Activated T-helper 1 cell treated with Interleukin-2 at 50 U/mL for 16 hours (primary cell): ENCODE data around the gene INCA1.

Experiments used
- DNase-seq: peaks from one replicate; pipeline ENCODE4 v3.0.0-alpha.2; 2020; ENCODE audit warnings: low read depth

Gene INCA1

DNA sequence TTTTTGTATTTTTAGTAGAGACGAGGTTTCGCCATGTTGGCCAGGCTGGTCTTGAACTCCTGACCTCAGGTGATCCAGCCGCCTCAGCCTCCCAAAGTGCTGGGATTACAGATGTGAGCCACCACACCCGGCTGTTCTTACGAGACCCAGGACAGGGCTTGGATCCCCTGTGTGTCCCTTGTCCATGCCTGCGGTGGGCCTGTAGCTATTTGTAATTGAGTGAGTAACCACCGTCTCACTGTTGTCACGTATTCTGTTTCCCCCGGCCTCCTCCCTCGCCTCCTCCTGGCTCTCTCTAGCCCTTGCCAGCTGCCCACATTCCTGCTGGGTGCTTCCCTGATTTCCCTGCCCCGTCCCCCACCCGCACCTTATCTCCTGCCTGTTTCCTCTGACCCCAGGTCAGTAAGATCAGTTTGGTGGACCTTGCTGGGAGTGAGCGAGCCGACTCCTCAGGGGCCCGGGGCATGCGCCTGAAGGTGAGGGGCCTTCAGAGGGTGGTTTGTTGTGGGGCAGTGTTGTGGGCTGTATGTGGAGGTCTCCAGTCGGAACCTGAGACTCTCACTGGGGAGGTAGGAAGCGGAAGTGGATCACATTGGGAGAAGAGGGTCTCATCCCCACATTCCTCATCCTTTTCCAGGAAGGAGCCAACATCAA lies 6.0 kb upstream of the INCA1 start:
- no peak for DNase-seq

DNA sequence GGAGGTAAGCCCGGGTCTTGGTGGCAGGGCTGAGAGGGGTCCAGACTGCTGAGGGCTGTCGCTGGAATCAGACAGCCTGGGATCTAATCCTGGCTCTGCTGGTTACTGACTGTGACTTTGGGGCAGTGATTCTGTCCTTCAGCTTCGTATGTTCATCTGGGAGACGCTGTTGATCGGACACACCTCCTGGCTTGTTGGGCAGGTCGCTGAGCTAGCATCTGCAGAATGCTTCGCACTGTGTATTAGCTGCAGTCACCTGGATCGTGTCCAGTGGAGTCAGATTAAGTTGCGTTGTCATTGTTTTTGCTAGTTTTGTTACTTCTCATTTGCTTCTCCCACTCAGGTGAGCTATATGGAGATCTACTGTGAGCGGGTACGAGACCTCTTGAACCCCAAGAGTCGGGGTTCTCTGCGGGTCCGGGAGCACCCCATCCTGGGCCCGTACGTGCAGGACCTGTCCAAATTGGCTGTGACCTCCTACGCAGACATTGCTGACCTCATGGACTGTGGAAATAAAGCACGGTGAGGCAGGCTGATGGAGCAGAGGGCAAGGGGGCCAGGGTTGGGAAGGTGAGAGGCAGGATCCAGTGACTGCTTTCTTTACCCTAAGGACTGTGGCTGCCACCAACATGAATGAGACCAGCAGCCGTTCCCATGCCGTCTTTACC lies 4.9 kb upstream of the INCA1 start:
- no peak for DNase-seq

DNA sequence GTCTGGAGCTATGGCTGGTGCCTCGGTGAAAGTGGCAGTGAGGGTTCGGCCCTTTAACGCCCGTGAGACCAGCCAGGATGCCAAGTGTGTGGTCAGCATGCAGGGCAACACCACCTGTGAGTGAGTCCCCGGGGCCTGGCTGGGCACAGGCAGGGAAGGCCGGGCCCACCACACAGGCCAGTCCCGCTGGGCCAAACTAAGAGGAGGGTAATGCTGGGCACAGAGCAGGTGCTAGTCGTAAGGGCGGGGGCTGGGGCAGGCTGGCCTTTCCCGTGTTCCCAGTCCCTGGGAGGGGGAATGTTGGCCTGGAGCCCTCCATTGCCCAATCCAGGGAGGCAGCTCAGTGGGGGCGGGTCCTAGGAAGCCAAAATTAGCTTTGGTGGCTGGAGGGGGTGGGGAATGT lies 2.9 kb upstream of the INCA1 start:
- DNase-seq = no peak

DNA sequence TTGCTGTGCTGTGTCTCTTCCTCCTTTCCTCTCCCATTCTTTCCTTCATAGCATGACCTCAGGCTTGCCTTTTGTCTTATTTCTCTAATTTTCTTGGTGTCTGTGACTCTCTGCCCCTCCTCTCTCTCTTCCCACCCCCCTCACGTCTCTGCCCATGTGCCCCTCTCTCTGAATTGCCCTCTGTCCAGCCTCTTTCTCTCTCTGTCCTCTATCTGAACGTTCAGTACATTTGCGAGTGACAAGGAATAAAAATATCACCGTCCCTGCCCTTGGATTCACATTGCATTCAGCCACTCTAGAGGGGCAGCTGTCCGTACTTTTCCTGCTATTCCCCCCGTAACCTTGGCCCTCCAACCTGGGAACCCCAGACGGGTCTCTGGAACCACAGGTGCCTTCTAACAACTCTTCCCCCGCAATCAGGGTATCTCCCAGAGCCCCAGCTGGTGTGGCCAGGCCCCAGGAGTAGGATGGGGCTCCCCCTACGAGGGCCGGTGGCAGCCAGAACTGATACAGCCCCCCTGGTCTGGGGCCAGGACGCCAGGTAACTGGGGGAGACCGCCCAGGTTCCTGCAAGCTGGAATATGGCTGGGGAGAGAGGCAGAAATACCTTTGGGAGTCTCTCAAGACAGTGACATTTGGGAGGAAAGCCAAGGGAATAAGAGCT lies 2.2 kb upstream of the INCA1 start:
- DNase-seq = no peak

DNA sequence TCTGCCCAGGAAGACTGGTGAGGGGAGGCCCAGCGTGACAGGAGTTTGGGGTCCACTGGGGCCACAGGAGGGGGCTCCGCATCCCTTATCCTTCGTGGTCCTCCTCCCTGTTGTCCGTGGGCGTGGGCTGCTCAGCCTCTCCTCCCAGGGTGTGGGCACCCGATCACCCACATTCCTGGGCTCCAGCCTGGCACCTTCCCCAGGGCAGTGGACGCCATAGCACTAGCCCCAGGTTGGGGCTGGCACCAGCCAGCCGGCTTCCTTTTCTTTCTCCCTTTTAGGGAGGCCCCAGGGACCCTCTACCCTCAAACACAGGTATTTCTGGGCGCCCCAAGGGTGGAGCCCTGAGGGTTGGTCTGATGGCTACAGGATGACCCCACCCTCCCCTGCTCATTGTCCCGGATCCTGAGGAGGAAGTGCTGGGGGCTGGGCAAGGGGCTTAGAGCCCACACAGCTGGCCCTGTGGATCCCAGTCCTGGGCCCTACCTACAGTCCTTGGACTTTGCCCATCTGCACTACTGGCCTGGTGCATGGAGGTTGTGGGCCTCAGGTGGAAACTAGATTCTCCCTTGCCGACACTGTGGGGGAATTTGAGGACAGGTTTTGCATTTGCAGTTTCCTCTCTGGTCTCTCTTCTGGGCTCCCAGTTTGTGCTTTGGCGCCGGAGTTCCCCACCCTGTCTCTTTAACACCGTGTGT lies 1.6 kb upstream of the INCA1 start:
- no peak for DNase-seq

DNA sequence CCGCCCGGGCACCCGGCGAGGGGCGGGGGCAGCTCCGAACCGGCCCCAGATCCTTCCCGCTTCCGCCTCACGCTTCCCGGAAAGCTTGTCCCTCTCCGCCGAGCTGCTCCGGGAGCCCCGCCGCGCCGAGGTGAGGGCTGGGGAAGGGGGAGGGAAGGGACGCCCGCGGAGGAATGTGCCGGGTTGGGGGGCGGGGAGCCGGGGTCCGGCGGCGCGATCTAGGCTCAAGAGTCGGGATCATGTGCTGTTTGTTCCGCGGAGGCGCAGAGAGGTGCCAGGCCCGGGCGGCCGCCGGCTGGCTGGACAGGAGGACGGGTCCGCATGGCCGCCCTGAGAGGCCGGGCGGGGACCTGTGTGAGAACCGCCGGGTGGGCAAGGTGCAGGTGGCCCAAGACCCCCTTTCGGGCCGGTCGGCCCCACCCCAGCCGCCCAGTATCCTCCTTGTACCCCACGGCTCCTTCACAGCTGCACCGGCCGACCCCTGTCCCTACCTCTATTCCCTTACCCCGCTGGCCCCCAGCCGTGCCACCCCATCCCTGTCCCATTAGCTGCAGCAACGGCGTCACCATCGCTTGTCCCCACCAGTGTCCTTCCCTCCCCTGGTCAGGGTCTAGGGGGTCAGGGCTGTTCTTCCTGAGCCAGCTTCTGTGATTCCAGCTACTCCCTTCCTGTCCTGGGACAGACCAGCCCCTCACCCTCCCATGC lies 857 bp upstream of the INCA1 start:
- no peak for DNase-seq

DNA sequence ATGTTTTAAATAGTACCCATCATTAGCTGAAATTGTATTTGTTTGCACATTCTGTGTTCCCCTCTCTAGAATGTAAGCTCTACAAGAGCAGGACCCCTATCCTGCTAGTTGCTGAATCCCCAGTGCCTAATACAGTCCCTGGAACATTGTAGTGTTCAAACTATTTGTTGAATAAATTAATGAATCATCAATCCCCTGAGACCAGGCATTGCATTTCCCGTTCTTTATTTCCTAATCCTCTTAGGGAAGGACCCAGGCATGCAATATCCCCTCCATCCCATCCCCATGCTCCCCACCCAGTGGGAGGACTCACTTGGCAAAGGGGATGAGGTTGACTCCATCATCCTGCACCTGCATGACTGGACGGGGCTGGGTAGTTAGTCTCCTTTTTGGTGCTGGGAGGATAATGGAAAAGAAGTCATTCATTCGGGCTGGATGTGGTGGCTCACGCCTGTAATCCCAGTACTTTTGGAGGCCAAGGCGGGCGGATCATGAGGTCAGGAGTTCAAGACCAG lies 3.2 kb downstream of the INCA1 start:
- DNase-seq = no peak

DNA sequence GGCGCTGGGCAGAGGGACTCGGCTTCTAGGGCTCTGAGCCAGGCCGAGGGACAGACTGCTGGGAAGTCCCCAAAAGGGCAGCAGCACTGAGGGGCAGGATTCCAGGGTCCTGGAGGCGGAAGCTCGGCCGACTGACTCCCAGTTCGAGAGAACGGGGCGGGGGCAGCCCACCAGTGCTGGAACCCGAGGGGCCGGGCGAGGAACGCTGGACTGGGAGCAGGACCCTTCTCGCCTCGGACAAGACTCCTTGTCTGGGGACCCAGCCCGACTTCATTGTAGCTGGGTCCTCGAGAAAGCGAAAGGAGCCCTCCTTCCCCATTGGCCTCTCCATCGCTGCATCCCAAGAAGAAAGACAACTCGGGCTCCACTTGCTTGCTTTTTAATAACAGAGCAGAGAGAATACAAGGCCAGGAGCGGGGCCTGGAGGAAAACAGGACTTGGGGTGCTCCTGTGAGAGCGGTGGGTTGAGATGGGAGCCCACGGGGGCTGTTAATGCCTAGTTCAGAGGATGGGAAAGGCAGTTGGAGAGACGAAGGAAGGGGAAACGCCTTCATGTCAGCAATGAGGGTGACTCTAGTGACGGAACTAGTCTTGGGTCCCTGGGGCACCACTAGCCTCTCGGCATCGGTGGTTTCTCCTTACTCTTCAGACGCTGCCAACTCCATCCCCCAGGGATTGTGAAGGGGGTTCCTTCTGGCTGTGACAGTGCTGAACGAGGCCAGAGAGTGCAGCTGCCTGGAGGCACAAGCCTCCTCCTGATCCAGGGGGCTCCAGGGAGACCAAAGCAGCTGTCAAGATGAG lies 9.4 kb downstream of the INCA1 start:
- DNase-seq = no peak

DNA sequence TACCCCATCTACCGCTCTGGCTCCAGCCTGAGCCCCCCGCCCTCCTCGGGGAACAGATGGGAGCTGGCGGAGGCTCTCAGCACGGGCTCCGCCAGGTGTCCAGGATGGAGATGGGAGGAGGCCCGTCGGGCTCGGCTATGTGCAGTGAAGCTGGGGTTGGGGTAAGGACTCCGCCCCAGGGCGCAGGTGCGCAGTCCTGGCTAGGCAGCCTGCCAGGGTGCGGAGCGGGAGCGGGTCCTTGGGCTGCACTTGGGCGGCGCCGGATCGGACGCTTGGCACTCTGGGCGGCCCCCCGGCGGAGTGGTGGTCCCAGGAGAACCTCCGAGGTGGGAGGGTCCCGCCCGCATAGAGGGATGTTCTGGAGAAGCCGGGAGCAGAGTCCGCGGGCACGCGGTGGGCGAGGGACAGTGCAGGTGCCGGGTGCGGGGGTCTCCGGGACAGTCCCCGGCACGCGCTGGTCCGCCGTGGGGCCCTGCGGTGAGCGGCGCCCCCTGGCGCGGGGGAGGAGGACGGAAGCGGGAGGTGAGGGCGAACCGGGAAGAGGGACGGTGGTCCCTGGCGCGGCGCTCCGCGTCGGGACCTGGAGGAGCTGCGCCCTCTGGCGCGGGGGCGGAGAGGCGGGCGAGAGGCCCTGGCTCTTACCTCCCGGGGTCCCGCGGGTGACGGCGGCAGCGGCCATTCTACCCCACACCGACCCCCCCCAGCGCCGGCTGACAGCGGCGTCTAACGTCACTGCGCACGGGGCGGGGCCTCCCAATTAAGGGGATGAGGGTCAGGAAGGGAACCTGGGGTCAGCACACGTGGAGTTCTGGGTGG lies 10.2 kb downstream of the INCA1 start, which contains the start of gene CAMTA2:
Gene CAMTA2 (minus strand): TSS at position 725 of the 816 bp plus-strand sequence. CDS start 1,453 bp downstream, outside the sequence.
- DNase-seq = peak; percentile 81

DNA sequence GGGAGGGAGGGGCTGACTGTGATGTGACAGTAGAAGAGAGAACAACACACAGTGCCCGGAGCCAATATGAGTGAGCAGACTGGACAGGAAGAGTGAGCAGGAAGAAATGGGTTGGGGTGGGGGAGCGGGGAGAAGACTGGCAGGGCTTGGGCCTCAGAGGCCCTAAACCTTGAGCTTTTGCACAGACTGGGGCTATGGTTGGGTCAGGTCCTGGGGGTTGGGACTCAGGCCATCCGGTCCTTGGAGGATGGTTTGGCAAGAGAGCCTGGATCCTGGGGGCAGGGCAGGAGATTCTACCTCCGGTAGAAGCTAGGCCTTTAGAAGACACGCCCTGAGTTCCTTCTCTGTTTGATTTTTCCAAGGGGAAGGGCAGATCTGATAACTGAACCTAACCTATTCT lies 10.9 kb downstream of the INCA1 start:
- DNase-seq = no peak

DNA sequence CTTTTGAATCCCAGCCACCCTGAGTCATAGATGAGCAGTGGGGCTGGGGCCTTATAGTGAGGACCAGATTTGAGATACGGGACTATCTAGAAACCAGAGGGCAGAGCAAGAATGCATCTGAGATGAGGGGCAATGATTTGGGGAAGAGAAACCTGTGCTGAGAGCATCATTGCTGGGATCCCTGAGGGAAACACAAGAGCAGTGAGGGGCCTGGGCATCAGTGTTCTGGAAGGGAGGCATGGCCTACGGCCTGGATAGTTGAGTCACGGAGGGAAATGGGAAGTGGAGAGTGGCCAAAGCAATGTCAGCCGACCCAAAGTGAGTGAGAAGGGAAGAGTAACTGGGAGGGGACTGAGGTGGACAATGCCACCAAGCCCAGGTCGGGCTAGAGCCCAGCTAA lies 15.0 kb downstream of the INCA1 start:
- no peak for DNase-seq

DNA sequence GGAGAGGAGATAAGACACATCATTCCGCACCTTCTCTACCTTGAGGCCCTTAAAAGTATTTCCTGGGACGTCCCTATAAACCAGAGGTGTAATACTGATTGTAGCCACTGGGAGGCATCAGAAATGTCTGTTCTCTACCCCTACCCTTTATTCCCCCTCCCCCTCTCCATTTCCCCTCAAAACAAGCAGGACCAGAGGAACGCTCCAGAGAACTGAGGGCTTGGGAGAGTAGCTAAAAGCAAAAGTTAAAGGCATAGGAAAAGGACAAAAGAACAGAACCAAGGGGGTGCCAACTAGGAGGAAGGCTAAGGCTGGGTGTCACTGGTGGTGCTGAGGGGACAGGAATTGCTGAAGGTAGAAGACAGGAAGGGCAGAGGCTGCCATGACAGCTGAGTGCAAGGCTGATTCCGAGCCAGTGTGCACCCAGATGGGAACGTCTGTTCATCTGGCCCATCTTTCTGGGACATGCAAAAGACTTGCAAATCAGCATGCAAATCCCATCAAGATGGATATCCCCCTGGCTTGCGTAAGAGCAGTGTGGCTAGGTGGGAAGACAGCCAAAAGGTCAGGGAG lies 16.6 kb downstream of the INCA1 start:
- no peak for DNase-seq

DNA sequence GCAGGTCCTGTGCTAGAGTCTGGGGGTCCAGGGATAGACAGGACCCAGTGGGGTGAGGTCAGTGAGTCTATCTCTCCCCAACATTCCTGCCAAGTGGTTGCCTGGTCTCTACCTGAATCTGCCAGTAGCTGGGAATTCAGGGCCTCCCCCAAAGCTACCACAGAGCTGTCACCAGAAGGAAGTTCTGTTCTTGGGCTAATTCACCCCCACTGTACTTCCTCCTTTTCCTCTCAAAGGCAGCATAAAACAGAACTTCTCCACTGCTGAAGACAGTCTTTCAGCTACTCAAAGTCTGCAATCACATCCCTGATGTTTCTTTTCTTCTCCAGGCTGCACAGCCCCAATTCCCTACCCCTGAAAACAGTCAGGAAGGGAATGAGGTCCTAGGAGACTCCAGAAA lies 18.6 kb downstream of the INCA1 start:
- DNase-seq = no peak

DNA sequence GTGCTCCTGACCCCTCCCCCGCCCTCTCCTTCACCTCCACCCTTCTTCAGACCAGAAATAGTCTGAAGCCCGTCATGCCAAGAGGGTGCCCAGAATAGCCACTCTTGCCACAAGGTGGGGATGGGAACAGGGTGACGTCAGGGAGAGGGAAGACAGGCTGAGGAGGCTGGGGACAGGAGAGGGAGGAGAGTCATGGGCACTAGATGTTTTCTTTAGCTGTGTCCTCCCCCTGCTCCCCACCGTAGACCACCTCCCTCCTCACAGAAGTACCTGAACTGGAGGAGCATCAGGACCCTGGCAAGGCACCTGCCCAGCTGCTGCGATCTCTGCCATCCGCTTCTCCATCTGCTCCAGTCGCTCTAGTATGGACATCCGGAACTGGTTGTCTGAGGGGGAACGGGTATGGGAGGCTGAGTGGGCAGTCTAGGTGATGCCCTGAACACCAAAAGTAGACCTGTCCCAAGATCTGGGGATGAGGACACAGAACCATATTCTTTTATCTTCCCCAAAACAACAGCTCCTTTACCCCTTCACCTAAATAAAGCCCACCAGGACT lies 23.1 kb downstream of the INCA1 start:
- no peak for DNase-seq

DNA sequence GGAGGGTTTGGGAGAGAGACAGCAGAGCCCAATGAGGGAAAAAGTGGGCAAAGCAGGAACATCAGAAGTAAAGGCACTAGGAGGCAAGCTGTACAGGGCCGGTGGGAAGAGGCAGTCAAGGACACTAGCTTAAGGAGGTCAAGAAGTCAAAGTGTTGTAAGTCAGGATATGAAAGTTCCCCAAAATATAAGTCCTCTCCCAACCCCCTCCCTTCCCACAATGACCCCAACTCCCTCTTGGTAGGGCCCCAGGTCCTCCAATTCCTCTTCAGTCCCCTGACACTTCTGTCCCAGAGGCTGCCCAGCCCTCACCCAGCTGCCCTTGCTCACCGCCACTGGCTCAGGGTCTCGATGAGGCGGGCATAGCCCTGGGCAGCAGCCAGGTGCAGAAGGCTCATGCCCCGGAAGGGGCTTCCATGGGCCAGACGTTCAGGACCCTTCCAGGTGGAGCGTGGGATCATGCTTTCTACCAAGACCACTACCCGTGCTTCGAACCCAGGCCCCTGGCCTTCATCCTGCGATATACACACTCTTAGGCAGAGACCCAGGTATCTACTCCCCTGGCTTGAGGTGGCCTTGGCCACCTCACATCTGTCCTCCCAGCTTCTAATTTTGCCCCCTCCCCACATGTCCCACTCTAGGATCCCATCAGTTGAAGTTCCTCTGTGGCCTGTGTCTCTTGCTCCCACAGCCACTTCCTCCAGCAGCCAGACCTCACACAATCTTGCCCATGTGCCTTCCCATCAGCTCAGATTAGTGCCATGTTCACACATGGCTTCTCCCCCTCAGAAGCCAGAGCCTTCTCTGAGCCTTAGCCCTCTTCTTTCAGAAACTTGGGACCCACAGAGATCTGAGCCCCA lies 23.8 kb downstream of the INCA1 start:
- DNase-seq = no peak

DNA sequence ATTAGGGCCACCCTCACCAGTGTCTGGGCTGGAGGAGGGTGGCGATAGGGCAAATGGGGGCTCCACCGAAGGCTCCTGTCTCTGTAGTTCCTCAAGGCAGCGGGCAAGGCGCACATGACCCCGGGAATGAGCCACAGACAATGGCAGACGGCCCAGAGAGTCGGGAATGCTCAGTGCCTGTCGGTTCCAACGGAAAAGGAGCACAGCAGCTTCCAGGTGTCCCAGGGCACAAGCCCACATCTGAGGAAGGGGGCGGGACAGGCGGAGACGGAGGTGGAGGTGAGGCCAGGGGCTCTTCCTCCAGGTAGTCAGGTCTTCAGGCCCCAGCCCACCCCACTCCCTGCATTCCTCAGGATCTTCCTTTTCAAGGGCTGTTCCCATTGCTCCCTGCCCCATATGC lies 24.6 kb downstream of the INCA1 start:
- no peak for DNase-seq

DNA sequence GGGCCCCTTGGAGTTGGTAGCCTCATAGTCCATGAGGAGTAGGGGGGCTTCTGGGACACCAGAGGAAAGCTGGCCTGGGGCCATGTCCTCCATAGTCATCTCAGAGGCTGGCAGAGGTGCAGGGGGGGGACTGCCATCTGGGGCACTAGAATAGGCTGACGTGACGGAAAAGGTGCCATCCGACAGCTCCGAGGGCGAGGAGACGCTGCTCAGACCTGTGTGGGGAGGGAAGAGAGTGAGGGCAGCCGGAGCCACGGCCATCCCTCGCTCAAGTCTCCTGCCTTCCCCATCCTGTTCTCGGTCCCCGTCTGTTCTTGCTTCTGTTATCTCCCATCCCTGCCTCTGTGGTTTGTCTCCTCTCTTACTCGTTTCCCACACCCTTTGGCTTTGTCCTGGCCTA lies 25.0 kb downstream of the INCA1 start:
- DNase-seq = no peak

DNA sequence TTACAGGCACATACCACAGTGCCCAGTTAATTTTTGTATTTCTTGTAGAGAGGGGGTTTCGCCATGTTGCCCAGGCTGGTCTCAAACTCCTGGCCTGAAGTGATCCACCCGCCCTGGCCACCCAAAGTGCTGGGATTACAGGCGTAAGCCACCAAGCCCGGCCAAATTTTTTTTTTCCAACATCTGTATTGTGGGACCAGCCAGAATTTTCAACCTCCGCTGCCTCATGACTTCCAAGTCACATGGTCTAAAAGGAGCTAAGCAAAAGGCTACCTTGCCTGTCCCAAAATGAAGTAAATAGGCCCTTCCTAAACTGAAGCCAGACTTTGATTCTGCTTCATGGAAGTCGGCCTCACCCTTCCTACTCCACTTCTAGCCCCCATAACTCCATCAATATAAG lies 25.5 kb downstream of the INCA1 start:
- DNase-seq = no peak

DNA sequence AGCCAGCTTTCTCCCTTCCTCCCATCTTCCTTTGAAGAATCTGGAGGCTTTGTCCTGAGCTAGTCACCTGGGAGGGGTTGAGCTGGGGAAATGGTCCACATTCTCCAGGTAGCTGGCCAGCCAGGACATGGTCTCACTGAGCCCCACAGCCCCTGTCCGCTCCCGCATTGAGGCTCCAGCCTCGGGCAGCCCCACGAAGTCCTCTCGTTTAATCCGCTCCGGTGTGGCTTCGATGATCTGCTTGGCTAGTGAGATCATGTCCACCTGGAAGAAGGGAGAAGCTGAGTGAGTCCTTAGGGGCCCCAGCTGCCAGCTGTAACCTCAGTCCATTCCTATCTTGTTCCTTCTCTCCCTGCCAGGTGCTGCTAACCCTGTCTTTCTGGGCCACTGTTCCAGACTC lies 27.0 kb downstream of the INCA1 start:
- DNase-seq = no peak
